Measurements from ENCODE around the gene RASGEF1C.
"Not testable (repeated sequence)": the region's sequence is repeated elsewhere in the genome, so short reads cannot be mapped to it uniquely, and the experiment has no call there.

The RASGEF1C gene

GRCh38 chr5:180212363-180213255 lies 3.6 kb upstream of the RASGEF1C start:
- no peak for DNase-seq
- intact Hi-C loops (cut with DNase I), result no loop called here

GRCh38 chr5:180211761-180212035 lies 2.7 kb upstream of the RASGEF1C start:
- no peak for DNase-seq
- intact Hi-C loops (cut with DNase I), result no loop called here

GRCh38 chr5:180210961-180211760 lies 2.1 kb upstream of the RASGEF1C start:
- intact Hi-C loops (cut with DNase I), result no loop called here
- DNase-seq, result peak in 2 of 10 donors; percentile 77 to 82

GRCh38 chr5:180210077-180210476 lies 1.1 kb upstream of the RASGEF1C start:
- DNase-seq; intact Hi-C loops (cut with DNase I): not testable (repeated sequence)

GRCh38 chr5:180208435-180209081 lies 453 bp downstream of the RASGEF1C start:
- DNase-seq, result peak in 2 of 10 donors; percentile 72 to 86
- intact Hi-C loops (cut with DNase I), result loop anchor here (1.0 to 5.0 kb wide), 3 partner anchors 46 to 84 kb away; partner anchors contain the start of gene MAPK9

GRCh38 chr5:180208038-180208434 lies 975 bp downstream of the RASGEF1C start:
- intact Hi-C loops (cut with DNase I), result loop anchor here (2.0 to 5.0 kb wide), 2 partner anchors 79 to 84 kb away; partner anchors contain the start of gene MAPK9
- DNase-seq, result peak in 1 of 10 donors; percentile 70

GRCh38 chr5:180207593-180207992 lies 1.4 kb downstream of the RASGEF1C start:
- intact Hi-C loops (cut with DNase I), result loop anchor here (5.0 kb wide), 1 partner anchor 85 kb away; the partner anchor contains the start of gene MAPK9
- DNase-seq, result peak in 1 of 10 donors; percentile 81

- intact Hi-C loops (cut with DNase I), result loop anchor here (5.0 kb wide), 1 partner anchor 85 kb away; the partner anchor contains the start of gene MAPK9
- DNase-seq, result no peak
These were observed 2.0 kb downstream of the RASGEF1C start for GRCh38 chr5:180206993-180207392.

GRCh38 chr5:180205916-180206315 lies 3.1 kb downstream of the RASGEF1C start:
- no peak for DNase-seq
- intact Hi-C loops (cut with DNase I), result loop anchor here (5.0 kb wide), 1 partner anchor 86 kb away; the partner anchor contains the start of gene MAPK9

- intact Hi-C loops (cut with DNase I), result no loop called here
- no peak for DNase-seq
These were observed 4.7 kb downstream of the RASGEF1C start for GRCh38 chr5:180204276-180204819.

GRCh38 chr5:180202939-180203573 lies 6.0 kb downstream of the RASGEF1C start:
- no peak for DNase-seq
- intact Hi-C loops (cut with DNase I), result no loop called here

GRCh38 chr5:180201051-180201987 lies 7.7 kb downstream of the RASGEF1C start:
- intact Hi-C loops (cut with DNase I), result no loop called here
- DNase-seq, result peak in 1 of 10 donors; percentile 49

GRCh38 chr5:180199390-180199789 lies 9.6 kb downstream of the RASGEF1C start:
- peak in 1 of 10 donors; percentile 20 for DNase-seq
- intact Hi-C loops (cut with DNase I), result no loop called here

- peak in 1 of 10 donors; percentile 13 for DNase-seq
- intact Hi-C loops (cut with DNase I), result no loop called here
These were observed 10.8 kb downstream of the RASGEF1C start for GRCh38 chr5:180198208-180198607.

- intact Hi-C loops (cut with DNase I), result no loop called here
- DNase-seq, result no peak
These were observed 11.9 kb downstream of the RASGEF1C start for GRCh38 chr5:180197016-180197702.

- intact Hi-C loops (cut with DNase I), result no loop called here
- peak in 2 of 10 donors; percentile 43 to 72 for DNase-seq
These were observed 14.3 kb downstream of the RASGEF1C start for GRCh38 chr5:180194410-180195345.

Measured in posterior cingulate gyrus (tissue), 11 donors.